Fibroblast of pulmonary artery (primary cell): ENCODE measurements around the gene RALGDS.
"Not testable (repeated sequence)": the region's sequence is repeated elsewhere in the genome, so short reads cannot be mapped to it uniquely, and the experiment has no call there.

Source experiments
- DNase-seq: peaks from one replicate; pipeline ENCODE4 v3.0.0-alpha.2; 2010; ENCODE audit warnings: low read depth
- H3K4me3 ChIP-seq: replicated peaks from 2 replicates; pipeline ENCODE4 v1.5.1; 2011; ENCODE audit warnings: low read depth, mild to moderate bottlenecking, control low read depth, low read length, moderate library complexity
- TF ChIP-seq, protein P1 (sequence below): IDR thresholded peaks from 2 replicates; pipeline ENCODE4 v1.5.1; 2011; ENCODE audit warnings: mild to moderate bottlenecking, control low read depth, low read length, inconsistent platforms; ENCODE audit errors: missing control alignments

Gene RALGDS

DNA sequence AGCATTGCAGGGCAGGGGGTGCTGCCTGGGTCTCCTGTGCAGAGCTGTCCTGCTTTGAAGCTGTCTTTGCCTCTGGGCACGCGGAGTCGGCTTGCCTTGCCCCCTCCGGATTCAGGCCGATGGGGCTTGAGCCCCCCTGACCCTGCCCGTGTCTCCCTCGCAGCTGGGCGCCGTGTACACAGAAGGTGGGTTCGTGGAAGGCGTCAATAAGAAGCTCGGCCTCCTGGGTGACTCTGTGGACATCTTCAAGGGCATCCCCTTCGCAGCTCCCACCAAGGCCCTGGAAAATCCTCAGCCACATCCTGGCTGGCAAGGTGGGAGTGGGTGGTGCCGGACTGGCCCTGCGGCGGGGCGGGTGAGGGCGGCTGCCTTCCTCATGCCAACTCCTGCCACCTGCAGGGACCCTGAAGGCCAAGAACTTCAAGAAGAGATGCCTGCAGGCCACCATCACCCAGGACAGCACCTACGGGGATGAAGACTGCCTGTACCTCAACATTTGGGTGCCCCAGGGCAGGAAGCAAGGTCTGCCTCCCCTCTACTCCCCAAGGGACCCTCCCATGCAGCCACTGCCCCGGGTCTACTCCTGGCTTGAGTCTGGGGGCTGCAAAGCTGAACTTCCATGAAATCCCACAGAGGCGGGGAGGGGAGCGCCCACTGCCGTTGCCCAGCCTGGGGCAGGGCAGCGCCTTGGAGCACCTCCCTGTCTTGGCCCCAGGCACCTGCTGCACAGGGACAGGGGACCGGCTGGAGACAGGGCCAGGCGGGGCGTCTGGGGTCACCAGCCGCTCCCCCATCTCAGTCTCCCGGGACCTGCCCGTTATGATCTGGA lies 56.6 kb downstream of the RALGDS start:
- H3K4me3 ChIP-seq, result no peak overlapping the region
- DNase-seq, result no peak
- TF ChIP-seq, protein P1, sequence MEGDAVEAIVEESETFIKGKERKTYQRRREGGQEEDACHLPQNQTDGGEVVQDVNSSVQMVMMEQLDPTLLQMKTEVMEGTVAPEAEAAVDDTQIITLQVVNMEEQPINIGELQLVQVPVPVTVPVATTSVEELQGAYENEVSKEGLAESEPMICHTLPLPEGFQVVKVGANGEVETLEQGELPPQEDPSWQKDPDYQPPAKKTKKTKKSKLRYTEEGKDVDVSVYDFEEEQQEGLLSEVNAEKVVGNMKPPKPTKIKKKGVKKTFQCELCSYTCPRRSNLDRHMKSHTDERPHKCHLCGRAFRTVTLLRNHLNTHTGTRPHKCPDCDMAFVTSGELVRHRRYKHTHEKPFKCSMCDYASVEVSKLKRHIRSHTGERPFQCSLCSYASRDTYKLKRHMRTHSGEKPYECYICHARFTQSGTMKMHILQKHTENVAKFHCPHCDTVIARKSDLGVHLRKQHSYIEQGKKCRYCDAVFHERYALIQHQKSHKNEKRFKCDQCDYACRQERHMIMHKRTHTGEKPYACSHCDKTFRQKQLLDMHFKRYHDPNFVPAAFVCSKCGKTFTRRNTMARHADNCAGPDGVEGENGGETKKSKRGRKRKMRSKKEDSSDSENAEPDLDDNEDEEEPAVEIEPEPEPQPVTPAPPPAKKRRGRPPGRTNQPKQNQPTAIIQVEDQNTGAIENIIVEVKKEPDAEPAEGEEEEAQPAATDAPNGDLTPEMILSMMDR, result no peak

DNA sequence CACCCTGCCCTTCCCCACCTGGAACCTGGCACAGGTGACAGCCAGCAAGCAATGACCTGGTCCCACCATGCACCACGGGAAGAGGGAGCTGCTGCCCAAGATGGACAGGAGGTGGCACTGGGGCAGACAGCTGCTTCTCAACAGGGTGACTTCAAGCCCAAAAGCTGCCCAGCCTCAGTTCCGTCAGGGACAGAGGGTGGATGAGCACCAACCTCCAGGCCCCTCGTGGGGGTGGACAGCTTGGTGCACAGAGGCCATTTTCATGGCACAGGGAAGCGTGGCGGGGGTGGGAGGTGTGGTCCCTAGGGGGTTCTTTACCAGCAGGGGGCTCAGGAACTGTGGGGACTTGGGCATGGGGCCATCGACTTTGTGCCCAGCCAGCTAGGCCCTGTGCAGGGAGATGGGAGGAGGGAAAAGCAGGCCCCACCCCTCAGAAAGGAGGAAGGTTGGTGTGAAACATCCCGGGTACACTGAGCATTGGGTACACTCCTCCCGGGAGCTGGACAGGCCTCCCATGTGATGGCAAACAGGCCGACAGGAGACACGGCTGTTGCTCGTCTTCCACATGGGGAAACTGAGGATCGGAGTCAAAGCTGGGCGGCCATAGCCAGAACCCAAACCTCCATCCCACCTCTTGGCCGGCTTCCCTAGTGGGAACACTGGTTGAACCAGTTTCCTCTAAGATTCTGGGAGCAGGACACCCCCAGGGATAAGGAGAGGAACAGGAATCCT lies 57.4 kb downstream of the RALGDS start:
- H3K4me3 ChIP-seq, result no peak overlapping the region
- DNase-seq, result no peak
- TF ChIP-seq, protein P1, result no peak

- DNase-seq, result no peak
- TF ChIP-seq, protein P1, result no peak
- no peak overlapping the region for H3K4me3 ChIP-seq
These were observed 57.9 kb downstream of the RALGDS start for GRCh38 chr9:133063159-133063499.

DNA sequence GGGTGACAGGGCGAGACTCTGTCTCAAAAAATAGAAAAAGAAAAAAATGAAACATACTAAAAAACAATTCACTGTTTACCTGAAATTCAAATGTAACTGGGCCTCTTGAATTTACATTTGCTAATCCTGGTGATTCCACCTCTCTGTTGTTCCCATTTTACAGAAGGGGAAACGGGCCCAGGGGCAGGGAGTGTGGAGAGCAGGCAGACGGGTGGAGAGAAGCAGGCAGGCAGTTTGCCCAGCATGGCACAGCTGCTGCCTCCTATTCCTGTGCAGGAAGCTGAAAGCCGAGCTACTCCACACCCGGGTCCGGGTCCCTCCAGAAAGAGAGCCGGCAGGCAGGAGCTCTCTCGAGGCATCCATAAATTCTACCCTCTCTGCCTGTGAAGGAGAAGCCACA lies 58.5 kb downstream of the RALGDS start:
- DNase-seq, H3K4me3 ChIP-seq: not testable (repeated sequence)

DNA sequence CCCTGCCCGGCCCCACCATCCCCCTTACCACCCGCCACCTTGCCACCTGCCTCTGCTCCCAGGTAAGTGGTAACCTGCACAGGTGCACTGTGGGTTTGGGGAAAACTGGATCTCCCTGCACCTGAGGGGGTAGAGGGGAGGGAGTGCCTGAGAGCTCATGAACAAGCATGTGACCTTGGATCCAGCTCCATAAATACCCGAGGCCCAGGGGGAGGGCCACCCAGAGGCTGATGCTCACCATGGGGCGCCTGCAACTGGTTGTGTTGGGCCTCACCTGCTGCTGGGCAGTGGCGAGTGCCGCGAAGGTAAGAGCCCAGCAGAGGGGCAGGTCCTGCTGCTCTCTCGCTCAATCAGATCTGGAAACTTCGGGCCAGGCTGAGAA lies 59.3 kb downstream of the RALGDS start, which contains the start of gene CEL:
Gene CEL, plus strand, starts transcription at position 218 of the 382 bp plus-strand sequence. Its CDS starts 22 bp downstream, at position 240.
- not testable (repeated sequence) for H3K4me3 ChIP-seq, DNase-seq

- DNase-seq, H3K4me3 ChIP-seq: not testable (repeated sequence)
These were observed 59.8 kb downstream of the RALGDS start for GRCh38 chr9:133061019-133061763.

- H3K4me3 ChIP-seq, result no peak overlapping the region
- TF ChIP-seq, protein P1, result no peak
- DNase-seq, result no peak
These were observed 60.6 kb downstream of the RALGDS start for GRCh38 chr9:133060417-133060841.

- no peak for DNase-seq
- no peak overlapping the region for H3K4me3 ChIP-seq
- TF ChIP-seq, protein P1, result no peak
These were observed 61.4 kb downstream of the RALGDS start for GRCh38 chr9:133059623-133060022.
